Coronary artery (tissue), 2 donors: ENCODE measurements around the gene CYP46A1.

Source experiments
- DNase-seq: peaks from one replicate; pipeline ENCODE4 v3.0.0-alpha.2; 2017; ENCODE audit warnings: low spot score
- H3K27ac ChIP-seq, 2 donors: fragments of 200-600 bp; sonication (generic); one replicate each; pipeline ENCODE4 v1.5.1; 2016 to 2019
- H3K4me3 ChIP-seq: fragments of 200-600 bp; sonication (generic); 2 replicates; pipeline ENCODE4 v1.5.1; 2016; ENCODE audit warnings: mild to moderate bottlenecking, moderate library complexity
- CTCF ChIP-seq: fragments of 200-600 bp; sonication (generic); IDR thresholded peaks from one replicate; pipeline ENCODE4 v1.5.1; 2019; ENCODE audit warnings: antibody characterized with exemption

Gene CYP46A1

GRCh38 chr14:99663386-99664057, 20.6 kb upstream of the CYP46A1 start:
- no peak for TF ChIP-seq CTCF
- Histone ChIP-seq H3K27ac (no peak overlapping the region), H3K4me3 (no peak overlapping the region)
- no peak for DNase-seq

- DNase-seq = no peak
- H3K4me3 ChIP-seq = no peak overlapping the region
- H3K27ac ChIP-seq = no peak overlapping the region
- TF ChIP-seq CTCF = no peak
These were observed 19.8 kb upstream of the CYP46A1 start for GRCh38 chr14:99664058-99664936.

- Histone ChIP-seq H3K4me3 (no peak overlapping the region), H3K27ac (no peak overlapping the region)
- no peak for TF ChIP-seq CTCF
- no peak for DNase-seq
These were observed 19.2 kb upstream of the CYP46A1 start for GRCh38 chr14:99664937-99665273.

GRCh38 chr14:99666533-99666932, 17.6 kb upstream of the CYP46A1 start:
- no peak for TF ChIP-seq CTCF
- Histone ChIP-seq H3K4me3 (no peak overlapping the region), H3K27ac (no peak overlapping the region)
- no peak for DNase-seq

- TF ChIP-seq CTCF = no peak
- Histone ChIP-seq H3K4me3 (no peak overlapping the region), H3K27ac (no peak overlapping the region)
- DNase-seq = no peak
These were observed 17.1 kb upstream of the CYP46A1 start for GRCh38 chr14:99667045-99667444.

GRCh38 chr14:99667821-99668220, 16.3 kb upstream of the CYP46A1 start:
- no peak for DNase-seq
- no peak overlapping the region for H3K4me3 ChIP-seq
- TF ChIP-seq CTCF = no peak
- H3K27ac ChIP-seq = no peak overlapping the region
